Cardiac fibroblast (primary cell): ENCODE results near the gene UBE2Q2.
"Not testable (repeated sequence)": the region's sequence is repeated elsewhere in the genome, so short reads cannot be mapped to it uniquely, and the experiment has no call there.

Experiments
- DNase-seq, 2 donors: peaks; one replicate each; pipeline versions ENCODE4 v3.0.0 to v3.0.0-alpha.2; 2010; ENCODE audit warnings: low read depth in 2 of 2
- H3K4me3 ChIP-seq, 2 donors: replicated peaks in 1 of 2; 1 replicate in 1 of 2; 2 replicates in 1 of 2; pipeline ENCODE4 v1.5.1; 2011; ENCODE audit warnings: low read depth in 2 of 2, low read length in 2 of 2, mild to moderate bottlenecking in 2 of 2, moderate library complexity in 1 of 2
- CTCF ChIP-seq: IDR thresholded peaks from one replicate; pipeline ENCODE4 v1.5.1; 2011; ENCODE audit warnings: low read depth, mild to moderate bottlenecking, low read length, inconsistent platforms

The UBE2Q2 gene

GRCh38 chr15:75850708-75851107 lies 7.5 kb downstream of the UBE2Q2 start:
- no peak overlapping the region for H3K4me3 ChIP-seq
- no peak for DNase-seq
- no peak for TF ChIP-seq CTCF

GRCh38 chr15:75851566-75851965 lies 8.3 kb downstream of the UBE2Q2 start:
- not testable (repeated sequence) for DNase-seq, H3K4me3 ChIP-seq

- no peak for DNase-seq
- H3K4me3 ChIP-seq = no peak overlapping the region
- TF ChIP-seq CTCF = no peak
Observed at GRCh38 chr15:75857886-75858285, 14.6 kb downstream of the UBE2Q2 start.

GRCh38 chr15:75861750-75862402 lies 18.6 kb downstream of the UBE2Q2 start:
- H3K4me3 ChIP-seq = no peak overlapping the region
- TF ChIP-seq CTCF = no peak

GRCh38 chr15:75862796-75863195 lies 19.5 kb downstream of the UBE2Q2 start:
- TF ChIP-seq CTCF = no peak
- no peak overlapping the region for H3K4me3 ChIP-seq
- DNase-seq = no peak

More at GRCh38 chr15:75861750-75862402, 18.6 kb downstream of the UBE2Q2 start:
- DNase-seq = peak in 1 of 2 donors; percentile 34

GRCh38 chr15:75864213-75865059 lies 21.2 kb downstream of the UBE2Q2 start:
- no peak for TF ChIP-seq CTCF
- DNase-seq = peak in 1 of 2 donors; percentile 10

GRCh38 chr15:75866045-75866444 lies 22.8 kb downstream of the UBE2Q2 start:
- not testable (repeated sequence) for H3K4me3 ChIP-seq, DNase-seq

More at GRCh38 chr15:75864213-75865059, 21.2 kb downstream of the UBE2Q2 start:
- no peak overlapping the region for H3K4me3 ChIP-seq
